GM23248 (cell line): ENCODE measurements around the gene CENPP.

Experiments
- EZH2 ChIP-seq: fragments of 200-600 bp; sonication (generic); IDR thresholded peaks from 2 replicates; pipeline ENCODE4 v1.6.1; 2018; ENCODE audit warnings: antibody characterized with exemption, mild to moderate bottlenecking; ENCODE audit not compliant: insufficient read depth, poor library complexity, severe bottlenecking
- EZH2phosphoT487 ChIP-seq: fragments of 200-600 bp; sonication (generic); IDR thresholded peaks from 2 replicates; pipeline ENCODE4 v1.6.1; 2018; ENCODE audit warnings: antibody characterized with exemption, moderate library complexity, mild to moderate bottlenecking, low read depth; ENCODE audit not compliant: insufficient read depth

- no peak for TF ChIP-seq EZH2
- no peak for TF ChIP-seq EZH2phosphoT487
These were observed 278.2 kb downstream of the CENPP start for GRCh38 chr9:92603990-92604389.
